Thyroid gland (tissue), 4 donors: ENCODE data around the gene AP2A2. TPM values are rescaled to one million over a fixed set of nuclear protein-coding genes. Genes with fewer than 3 reads are reported as not detected.

ENCODE experiments used
- DNase-seq, 2 donors: peaks; one replicate each; pipeline ENCODE4 v3.0.0-alpha.2; 2019
- H3K27ac ChIP-seq, 3 donors: fragments of 200-600 bp; sonication (generic); 1 replicate in 2 of 3; 2 replicates in 1 of 3; pipeline ENCODE4 v1.5.1; 2016 to 2019; ENCODE audit warnings: mild to moderate bottlenecking in 1 of 3, moderate library complexity in 1 of 3
- H3K27me3 ChIP-seq: fragments of 200-600 bp; sonication (generic); one replicate; pipeline ENCODE4 v1.5.1; 2019
- H3K36me3 ChIP-seq, 2 donors: fragments of 200-600 bp; sonication (generic); one replicate each; pipeline ENCODE4 v1.5.1; 2016 to 2019
- H3K4me1 ChIP-seq, 2 donors: fragments of 200-600 bp; sonication (generic); one replicate each; pipeline ENCODE4 v1.5.1; 2017 to 2019
- H3K4me3 ChIP-seq, 3 donors: fragments of 200-600 bp; sonication (generic); replicated peaks in 1 of 3; 1 replicate in 2 of 3; 2 replicates in 1 of 3; pipeline ENCODE4 v1.5.1; 2016; ENCODE audit warnings: mild to moderate bottlenecking in 1 of 3
- H3K9me3 ChIP-seq: fragments of 200-600 bp; sonication (generic); one replicate; pipeline ENCODE4 v1.5.1; 2017
- POLR2A ChIP-seq, 2 donors: fragments of 450-650 bp; IDR thresholded peaks; one replicate each; pipeline ENCODE4 v1.6.1; 2017; ENCODE audit warnings: antibody characterized with exemption in 2 of 2, mild to moderate bottlenecking in 2 of 2, moderate library complexity in 1 of 2
- WGBS, 2 donors: methylation state at CpG; one replicate each; pipeline ENCODE4 v1.1.5; 2017; 5-methylcytosine and 5-hydroxymethylcytosine counted together
- intact Hi-C: fragments of 100-400 bp; cut with DNase I; formaldehyde crosslinking; loops from one replicate; pipeline ENCODE4 v1.15.1; 2023
- total RNA-seq, 4 donors: library from RNA; depleted of rRNA; stranded (reverse); fragments of >200 nt; gene quantifications; one replicate each; pipeline ENCODE4 v1.2.3, GENCODE V29; 2016
- TF ChIP-seq, protein P1 (sequence below), 6 experiments: fragments of 200-600 bp in 3 of 6; fragments of 450-650 bp in 3 of 6; sonication (generic) in 3 of 6; IDR thresholded peaks; one replicate each; pipeline ENCODE4 v1.5.1; 2016 to 2019; ENCODE audit warnings: antibody characterized with exemption in 6 of 6, mild to moderate bottlenecking in 2 of 6, inconsistent platforms in 1 of 6, moderate library complexity in 1 of 6

Gene AP2A2
- total RNA-seq, 4 donors from 2014 or later: 37.2 to 67.3 (median 54.1) TPM

GRCh38 chr11:912266-912665, 13.4 kb upstream of the AP2A2 start:
- H3K36me3 ChIP-seq: no peaks in the 10 kb centered on the region
- H3K4me1 ChIP-seq: peaks cover 13 to 16% of the 10 kb centered on the region in 2 donors
- no peak for DNase-seq
- TF ChIP-seq, protein P1, sequence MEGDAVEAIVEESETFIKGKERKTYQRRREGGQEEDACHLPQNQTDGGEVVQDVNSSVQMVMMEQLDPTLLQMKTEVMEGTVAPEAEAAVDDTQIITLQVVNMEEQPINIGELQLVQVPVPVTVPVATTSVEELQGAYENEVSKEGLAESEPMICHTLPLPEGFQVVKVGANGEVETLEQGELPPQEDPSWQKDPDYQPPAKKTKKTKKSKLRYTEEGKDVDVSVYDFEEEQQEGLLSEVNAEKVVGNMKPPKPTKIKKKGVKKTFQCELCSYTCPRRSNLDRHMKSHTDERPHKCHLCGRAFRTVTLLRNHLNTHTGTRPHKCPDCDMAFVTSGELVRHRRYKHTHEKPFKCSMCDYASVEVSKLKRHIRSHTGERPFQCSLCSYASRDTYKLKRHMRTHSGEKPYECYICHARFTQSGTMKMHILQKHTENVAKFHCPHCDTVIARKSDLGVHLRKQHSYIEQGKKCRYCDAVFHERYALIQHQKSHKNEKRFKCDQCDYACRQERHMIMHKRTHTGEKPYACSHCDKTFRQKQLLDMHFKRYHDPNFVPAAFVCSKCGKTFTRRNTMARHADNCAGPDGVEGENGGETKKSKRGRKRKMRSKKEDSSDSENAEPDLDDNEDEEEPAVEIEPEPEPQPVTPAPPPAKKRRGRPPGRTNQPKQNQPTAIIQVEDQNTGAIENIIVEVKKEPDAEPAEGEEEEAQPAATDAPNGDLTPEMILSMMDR (IDR thresholded peaks at IDR 0.05): no peak
- no peak for TF ChIP-seq POLR2A (IDR thresholded peaks at IDR 0.05)
- H3K9me3 ChIP-seq: no peaks in the 10 kb centered on the region
- intact Hi-C loops: loop anchor here (10.0 kb wide), 1 partner anchor 87 kb away; the partner anchor contains the start of gene CRACR2B
- 96 to 97% methylated on average over 13 to 14 of the region's 14 CpGs for WGBS, 2 donors
- no peak overlapping the region for H3K27ac ChIP-seq
- H3K27me3 ChIP-seq: no peaks in the 10 kb centered on the region
- no peak overlapping the region for H3K4me3 ChIP-seq

DNA sequence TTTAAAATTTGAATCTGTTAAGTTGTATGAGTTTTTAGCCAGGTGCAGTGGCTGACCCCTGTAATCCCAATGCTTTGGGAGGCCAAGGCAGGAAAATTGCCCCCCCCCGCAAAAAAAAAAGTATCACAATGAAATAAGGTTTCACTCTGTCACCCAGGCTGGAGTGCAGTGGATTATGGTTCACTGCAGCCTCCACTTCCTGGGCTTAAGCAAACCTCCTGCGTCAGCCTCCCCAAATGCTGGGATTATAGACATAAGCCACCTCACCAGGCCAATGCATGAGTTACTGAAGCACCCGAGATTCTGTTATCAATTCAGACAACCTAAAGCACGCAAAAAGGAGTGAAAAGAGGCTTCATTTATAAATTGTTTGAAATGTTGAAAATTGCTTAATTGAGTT, 12.6 kb upstream of the AP2A2 start:
- no peak overlapping the region for H3K4me3 ChIP-seq
- peaks cover 13 to 16% of the 10 kb centered on the region in 2 donors for H3K4me1 ChIP-seq
- TF ChIP-seq, protein P1 (IDR thresholded peaks at IDR 0.05): no peak
- no peak for TF ChIP-seq POLR2A (IDR thresholded peaks at IDR 0.05)
- 88 to 89% methylated on average over 4 of the region's 4 CpGs for WGBS, 2 donors
- no peaks in the 10 kb centered on the region for H3K9me3 ChIP-seq
- H3K27ac ChIP-seq: no peak overlapping the region
- no peaks in the 10 kb centered on the region for H3K36me3 ChIP-seq
- no peaks in the 10 kb centered on the region for H3K27me3 ChIP-seq
- no peak for DNase-seq
- intact Hi-C loops: loop anchor here (10.0 kb wide), 1 partner anchor 88 kb away; the partner anchor contains the start of gene CRACR2B

DNA sequence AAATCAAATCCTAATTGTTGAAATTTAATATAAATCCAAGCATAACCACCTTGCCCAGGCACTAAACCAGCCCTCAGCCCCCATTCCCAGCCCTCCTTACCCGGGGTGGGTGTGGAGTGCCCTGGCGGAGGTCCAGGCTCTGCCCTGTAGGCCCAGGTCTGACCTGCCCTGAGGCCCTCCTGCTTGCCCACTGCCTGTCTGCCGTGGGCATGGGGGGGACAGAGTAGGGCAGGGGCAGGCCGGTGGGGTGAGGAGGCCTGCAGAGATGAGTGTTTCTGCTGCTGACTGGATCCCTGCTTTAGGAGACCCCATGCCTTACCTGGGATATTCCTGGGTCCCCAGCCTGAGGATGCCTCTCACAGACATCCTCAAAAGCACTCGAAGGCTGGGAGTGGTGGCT, 11.5 kb upstream of the AP2A2 start:
- intact Hi-C loops: loop anchor here (10.0 kb wide), 1 partner anchor 89 kb away; the partner anchor contains the start of gene CRACR2B
- DNase-seq: no peak
- H3K27ac ChIP-seq: peak overlapping the region in 1 of 3 donors; percentile 38
- H3K9me3 ChIP-seq: no peaks in the 10 kb centered on the region
- H3K27me3 ChIP-seq: no peaks in the 10 kb centered on the region
- TF ChIP-seq POLR2A (IDR thresholded peaks at IDR 0.05): no peak
- TF ChIP-seq, protein P1 (IDR thresholded peaks at IDR 0.05): no peak
- peaks cover 13 to 19% of the 10 kb centered on the region in 2 donors for H3K4me1 ChIP-seq
- no peaks in the 10 kb centered on the region for H3K36me3 ChIP-seq
- no peak overlapping the region for H3K4me3 ChIP-seq
- WGBS, 2 donors: 66 to 69% methylated on average over 4 of the region's 5 CpGs

DNA sequence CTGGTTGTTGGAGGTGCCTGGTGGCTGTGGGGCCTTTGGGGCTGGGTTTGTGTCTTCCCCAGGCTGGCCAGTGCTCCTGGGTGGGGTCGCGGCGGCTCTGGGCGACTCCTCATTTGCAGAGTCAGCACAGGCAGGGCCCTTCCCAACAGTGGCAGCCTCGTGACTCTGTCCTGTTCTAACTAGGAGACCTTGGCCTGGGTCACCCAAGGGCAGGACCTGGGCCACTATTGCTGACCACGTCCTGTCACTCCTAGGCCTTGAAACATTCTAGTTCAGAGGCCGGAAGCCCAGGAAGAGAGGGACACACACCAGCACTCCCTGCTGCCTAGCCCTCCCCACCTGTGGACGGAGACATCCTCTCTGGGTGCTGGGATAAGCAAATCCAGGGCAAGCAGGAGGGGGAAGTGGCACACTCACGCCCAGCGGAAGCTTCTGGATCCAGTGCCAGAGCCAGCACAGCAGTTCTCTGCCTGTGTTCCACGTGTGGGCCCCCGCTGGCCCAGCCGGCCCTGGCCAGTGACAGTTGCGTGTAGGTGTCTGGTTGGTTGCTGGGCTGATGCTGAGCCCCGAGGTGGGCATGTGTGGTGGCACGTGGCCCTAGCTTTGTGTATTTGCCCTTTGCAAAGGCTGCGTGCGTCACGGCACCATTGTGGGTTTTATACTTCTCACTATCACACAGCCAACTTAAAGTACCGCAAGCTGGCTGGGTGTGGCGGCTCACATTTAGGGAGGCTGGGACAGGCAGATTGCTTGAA, 10.7 kb upstream of the AP2A2 start:
- intact Hi-C loops: loop anchor here (10.0 kb wide), 1 partner anchor 90 kb away; the partner anchor contains the start of gene CRACR2B
- WGBS, 2 donors: 73 to 82% methylated on average over 14 to 16 of the region's 21 CpGs
- H3K4me1 ChIP-seq: peaks cover 8 to 13% of the 10 kb centered on the region in 2 donors
- H3K27ac ChIP-seq: peak overlapping the region in 1 of 3 donors; percentile 38
- no peaks in the 10 kb centered on the region for H3K27me3 ChIP-seq
- DNase-seq: peak; percentile 35 to 40
- H3K36me3 ChIP-seq: no peaks in the 10 kb centered on the region
- TF ChIP-seq, protein P1 (IDR thresholded peaks at IDR 0.05): no peak
- no peak for TF ChIP-seq POLR2A (IDR thresholded peaks at IDR 0.05)
- H3K9me3 ChIP-seq: no peaks in the 10 kb centered on the region
- no peak overlapping the region for H3K4me3 ChIP-seq

DNA sequence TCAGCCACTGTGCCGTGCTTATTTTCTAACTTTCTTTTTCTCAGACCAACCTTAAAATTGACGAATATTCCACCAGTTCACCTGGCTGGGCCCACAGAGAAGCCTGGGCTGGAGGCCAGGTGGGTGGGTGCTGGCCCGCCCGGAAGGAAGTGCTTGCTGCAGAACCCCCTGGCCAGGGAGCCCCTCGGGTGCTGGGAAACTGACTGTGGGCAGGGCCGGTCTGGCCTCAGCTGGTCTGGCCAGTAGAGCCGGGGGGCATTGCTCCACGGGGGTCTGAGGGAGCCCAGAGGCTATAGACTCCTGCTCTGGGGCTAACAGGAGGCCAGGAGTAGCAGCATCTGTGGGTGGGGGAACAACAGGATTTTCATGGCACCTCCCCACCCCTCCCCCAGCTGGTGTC, 8.2 kb upstream of the AP2A2 start:
- H3K27ac ChIP-seq: no peak overlapping the region
- no peak for TF ChIP-seq POLR2A (IDR thresholded peaks at IDR 0.05)
- TF ChIP-seq, protein P1 (IDR thresholded peaks at IDR 0.05): no peak
- no peaks in the 10 kb centered on the region for H3K9me3 ChIP-seq
- H3K36me3 ChIP-seq: no peaks in the 10 kb centered on the region
- 82 to 95% methylated on average over 8 of the region's 8 CpGs for WGBS, 2 donors
- intact Hi-C loops: loop anchor here (10.0 kb wide), 1 partner anchor 93 kb away; the partner anchor contains the start of gene CRACR2B
- no peaks in the 10 kb centered on the region for H3K27me3 ChIP-seq
- no peak overlapping the region for H3K4me3 ChIP-seq
- no peak for DNase-seq
- peaks cover 0 to 5% of the 10 kb centered on the region in 2 donors for H3K4me1 ChIP-seq
